Activated CD4-positive, alpha-beta T cell treated with anti-CD3 and anti-CD28 coated beads for 48 hours (primary cell): ENCODE data around the gene TYW3.

Source experiments
- DNase-seq: peaks from one replicate; pipeline ENCODE4 v3.0.0-alpha.2; 2020

The TYW3 gene

DNA sequence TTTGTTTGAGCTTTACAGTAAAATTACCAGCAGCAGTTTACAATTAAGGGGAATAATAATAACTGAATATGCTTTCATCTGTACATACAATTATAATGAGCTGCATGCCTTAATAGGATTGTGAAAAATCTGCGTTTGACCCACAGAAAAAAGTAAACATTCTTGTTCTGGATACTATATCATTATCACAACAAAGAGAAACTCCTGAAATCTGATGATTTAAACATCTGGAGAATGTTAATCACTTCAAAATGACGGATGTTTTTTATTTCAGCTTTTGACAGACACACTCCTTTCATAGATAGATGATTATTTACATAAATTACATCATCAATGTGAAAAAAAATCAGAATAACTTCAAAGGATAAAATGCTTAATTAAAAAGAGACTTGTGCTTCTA lies 58.5 kb downstream of the TYW3 start:
- no peak for DNase-seq

DNA sequence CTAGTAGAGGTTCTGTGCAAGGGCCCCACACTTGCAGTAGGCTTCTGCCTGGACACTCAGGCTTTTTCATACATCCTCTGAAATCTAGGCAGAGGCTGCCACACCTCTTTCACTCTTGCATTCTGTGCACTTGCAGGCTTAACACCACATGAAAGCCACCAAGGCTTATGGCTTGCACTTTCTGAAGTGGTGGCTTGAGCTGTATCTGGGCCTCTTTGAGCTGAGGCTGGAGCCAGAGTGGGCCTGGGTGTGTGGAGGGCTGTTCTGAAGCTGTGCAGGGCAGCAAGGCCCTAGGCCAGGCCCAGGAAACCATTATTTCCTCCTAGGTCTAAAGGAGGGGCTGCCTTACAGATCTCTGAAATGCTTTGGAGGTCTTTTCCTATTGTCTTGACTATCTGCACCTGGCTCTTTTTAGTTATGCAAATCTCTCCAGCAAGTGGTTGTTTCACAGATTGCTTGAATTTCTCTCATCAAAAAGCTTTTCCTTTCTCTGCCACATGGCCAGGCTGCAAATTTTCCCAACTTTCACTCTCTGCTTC lies 66.2 kb downstream of the TYW3 start:
- DNase-seq, result no peak

DNA sequence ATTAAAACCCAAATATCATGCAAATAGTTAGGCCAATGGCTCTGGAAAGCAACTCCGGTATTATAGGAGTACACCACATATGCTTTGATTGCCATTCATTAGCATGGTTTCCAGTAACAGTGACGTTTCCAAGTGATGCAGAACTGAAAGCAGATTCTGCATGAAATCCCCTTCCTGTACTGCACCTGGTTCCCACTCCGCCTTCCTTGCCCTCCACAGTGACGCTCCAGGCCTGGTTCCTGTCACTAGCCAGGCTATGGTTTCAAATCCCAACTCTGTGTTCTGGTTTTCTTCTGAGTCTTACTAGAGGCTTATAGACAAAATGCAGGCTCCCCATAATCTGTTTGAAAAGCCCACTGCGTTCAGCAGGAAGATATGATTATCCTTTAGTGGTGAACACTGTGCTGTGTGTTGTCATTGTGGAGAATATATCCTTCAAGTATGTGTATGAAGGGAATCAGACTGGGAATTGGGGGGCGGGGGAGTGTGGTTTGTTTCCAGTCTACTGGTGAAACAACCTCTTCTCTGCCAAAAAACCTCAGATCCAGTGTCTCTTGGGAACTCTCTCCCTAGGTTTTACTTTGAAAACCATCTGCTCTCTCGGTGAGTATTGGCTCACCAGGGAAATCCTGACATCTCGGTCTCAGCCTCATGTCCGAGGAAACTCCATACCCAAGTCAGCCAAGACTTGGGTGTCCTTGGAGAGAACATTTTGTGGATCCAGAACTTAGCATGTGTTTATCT lies 78.7 kb downstream of the TYW3 start:
- DNase-seq, result no peak

GRCh38 chr1:74812180-74812541 lies 79.2 kb downstream of the TYW3 start:
- no peak for DNase-seq
